HG03159 (cell line): ENCODE measurements around the gene COBLL1.

ENCODE experiments used
- ATAC-seq: cut with Tn5 transposase; IDR thresholded peaks from one replicate; pipeline ENCODE4 v1.9.1; 2021; ENCODE audit warnings: mild to moderate bottlenecking, moderate library complexity; ENCODE audit not compliant: unreplicated experiment

Gene COBLL1

DNA sequence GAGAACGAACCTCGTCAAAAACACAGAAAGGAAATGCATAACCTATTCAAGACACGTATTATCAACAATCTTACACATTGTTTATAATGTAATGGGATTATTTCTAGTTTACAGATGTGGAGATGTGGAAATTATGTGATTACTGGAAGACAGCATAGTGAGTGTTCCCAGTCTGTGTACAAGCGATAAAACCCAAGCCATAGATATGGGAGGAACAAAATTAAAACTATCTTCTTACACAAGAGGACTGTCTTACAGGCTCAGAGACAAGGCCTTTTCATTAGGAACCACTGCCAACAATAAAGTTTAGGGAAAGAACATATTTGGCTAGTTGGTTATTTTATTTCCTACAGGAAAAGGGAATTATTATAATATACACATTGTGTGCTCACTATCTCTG, 20.3 kb downstream of the COBLL1 start:
- no peak for ATAC-seq

DNA sequence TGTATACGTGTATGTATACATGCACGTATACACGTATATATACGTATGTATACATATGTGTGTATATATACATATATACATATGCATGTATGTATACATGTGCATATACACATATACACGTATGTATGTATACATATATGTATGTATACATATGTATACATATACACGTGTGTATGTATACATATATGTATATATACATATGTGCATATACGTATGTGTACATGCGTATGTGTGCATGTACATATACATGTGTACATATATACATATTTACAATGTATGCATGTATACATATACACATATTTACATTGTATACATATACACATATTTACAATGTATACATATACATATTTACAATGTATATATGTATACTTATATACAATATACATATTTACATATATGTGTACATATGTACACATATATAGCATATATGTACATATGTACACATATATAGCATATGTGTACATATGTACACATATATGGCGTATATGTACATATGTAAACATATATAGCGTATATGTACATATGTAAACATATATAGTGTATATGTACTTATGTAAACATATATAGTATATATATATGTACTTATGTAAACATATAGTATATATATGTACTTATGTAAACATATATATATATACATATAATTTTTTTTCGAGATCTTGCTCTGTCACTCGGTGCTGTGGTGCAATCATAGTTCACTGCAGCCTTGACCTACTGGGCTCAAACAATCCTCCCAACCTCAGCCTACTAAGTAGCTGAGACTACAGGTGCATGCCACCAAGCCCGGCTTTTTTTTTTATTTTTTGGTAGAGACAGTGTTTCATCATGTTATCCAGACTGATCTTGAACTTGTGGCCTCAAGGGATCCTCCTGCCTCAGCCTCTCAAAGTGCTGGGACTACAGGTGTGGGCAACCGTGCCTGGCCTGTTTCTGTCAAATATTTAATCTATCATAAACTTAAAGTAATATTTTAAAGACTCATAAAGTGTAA, 23.2 kb downstream of the COBLL1 start:
- no peak for ATAC-seq

DNA sequence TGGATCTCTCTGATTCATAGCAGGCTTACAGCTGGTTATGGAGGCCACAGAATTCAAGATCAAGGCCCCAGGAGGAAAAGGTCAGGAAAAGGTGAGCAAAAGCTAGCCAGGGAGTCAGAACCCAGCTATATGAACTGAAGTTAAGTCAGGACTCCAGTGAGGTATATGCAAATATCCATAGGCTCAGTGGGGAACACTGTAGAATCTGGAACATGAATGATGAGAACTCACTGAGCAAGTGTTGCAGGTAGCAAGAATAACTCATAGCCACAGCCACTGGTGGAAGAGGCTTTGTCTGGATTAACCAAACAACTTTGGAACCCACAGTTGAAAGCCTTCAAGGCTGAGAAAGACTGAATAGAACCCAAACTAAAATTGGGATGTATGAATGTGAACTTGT, 24.7 kb downstream of the COBLL1 start:
- no peak for ATAC-seq

DNA sequence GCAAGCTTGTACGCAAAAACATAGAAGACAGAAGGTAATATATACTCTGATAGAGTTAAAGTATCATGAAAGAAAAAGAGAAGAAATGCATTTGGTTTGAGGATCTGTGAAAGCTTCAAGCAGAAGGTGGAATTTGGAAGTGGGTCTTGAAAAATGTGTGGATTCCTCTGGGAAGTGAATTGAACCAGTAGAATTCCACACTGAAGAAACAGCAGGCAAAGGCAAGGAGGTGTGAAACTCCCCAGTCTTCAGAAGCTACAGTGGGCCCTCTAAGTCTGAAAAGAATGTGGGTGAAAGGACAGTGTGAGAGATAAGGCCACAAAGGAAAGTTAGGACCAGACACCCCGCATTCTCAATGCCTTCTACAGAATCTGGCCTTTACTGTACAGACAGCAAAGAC, 25.6 kb downstream of the COBLL1 start:
- ATAC-seq, result no peak

DNA sequence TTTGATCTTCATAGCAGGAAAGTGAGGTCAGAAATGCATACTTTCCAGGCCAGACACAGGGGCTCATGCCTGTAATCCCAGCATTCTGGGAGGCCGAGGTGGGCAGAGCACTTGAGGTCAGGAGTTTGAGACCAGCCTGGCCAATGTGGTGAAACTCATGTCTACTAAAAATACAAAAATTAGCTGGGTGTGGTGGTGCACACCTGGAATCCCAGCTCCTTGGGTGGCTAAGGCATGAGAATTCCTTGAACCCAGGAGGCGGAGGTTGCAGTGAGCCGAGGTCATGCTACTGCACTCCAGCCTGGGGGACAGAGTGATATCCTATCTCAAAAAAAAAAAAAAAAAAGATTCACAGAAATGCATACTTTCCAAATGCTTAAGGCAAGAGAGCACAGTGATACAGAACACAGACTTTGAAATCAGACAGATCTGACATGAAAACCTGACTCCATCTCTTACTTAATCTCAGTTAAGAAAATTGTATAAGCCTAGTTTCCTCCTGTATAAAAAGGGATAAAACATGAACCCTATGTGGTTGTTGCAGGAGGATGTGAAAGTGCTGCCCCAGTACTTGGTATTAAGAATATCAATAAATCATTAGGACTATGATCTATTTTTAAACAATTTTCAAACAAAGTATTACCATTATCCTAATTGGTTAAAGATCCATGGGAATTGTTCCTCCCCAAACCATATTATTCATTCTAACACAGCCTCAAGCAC, 26.4 kb downstream of the COBLL1 start:
- ATAC-seq, result no peak

DNA sequence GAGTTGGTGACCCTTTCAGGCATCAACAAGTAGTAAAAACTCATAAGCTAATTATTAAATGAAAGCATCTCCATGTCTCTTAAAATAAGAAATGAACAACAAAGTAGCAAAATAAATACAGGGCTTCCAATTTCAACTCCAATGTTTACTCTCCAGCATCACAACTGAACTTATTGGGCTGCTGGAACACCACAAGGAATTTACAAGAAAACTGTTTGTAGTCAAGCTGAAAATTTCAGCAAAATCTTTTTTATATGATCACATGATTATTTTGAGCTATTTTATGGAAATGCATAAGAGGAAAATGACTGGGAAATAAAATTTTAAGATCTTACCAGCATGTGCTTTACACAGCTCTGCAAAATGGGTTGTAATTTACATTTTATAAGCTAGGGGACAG, 28.1 kb downstream of the COBLL1 start:
- ATAC-seq, result no peak

DNA sequence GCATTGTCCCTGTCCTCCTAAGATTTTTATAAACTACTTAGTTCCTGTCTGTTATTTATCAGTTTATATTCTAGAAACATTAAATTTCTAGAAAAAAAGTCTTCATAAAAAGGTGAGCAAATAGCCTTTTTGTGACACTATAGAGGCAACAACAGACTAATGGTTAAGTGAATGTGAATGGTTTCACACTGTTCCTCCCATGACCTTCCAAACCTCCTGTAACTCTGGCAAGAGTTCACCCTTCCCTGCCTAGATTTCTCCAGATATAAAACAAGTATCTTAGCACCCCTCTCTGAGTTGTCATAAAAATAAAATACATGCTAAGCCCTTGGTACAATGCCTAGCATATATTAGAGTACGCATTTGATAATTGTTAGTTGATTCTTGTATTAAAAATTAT, 29.2 kb downstream of the COBLL1 start:
- no peak for ATAC-seq

DNA sequence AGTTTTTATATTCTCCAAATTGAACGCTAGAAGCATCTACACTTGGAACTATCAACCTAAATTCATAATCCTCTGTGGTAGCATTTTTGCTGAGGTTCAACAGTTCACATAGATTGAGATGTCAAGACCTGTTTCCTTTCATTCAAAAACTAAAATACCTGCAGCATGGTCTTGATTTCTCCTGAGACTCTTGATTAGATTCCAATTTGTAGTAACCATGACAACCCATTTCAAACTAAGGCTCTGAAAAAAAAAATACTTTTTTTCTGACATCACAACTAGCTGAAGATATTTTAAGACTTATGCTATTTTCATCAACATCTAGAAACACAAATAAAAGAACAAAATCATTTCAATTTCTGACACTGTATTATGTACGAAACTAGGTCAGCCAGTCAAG, 29.8 kb downstream of the COBLL1 start:
- ATAC-seq, result no peak

DNA sequence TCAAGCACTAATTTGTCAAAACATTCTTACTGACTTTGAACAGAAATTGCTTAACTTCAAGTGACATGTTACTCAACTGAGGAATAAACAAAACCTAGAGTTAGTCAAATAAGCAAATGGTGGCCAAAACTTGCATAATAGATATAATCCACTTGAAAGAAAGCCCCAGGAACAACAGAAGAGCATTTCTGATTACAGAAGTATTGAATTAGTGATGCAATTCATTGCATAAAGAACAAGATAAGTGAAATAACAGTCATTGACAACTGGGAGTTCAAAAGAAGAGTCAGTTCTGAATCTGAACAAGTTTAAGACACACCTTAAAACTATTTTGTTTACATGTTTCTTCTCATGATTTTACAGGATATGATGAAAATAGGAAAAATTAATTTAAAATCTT, 30.8 kb downstream of the COBLL1 start:
- no peak for ATAC-seq

DNA sequence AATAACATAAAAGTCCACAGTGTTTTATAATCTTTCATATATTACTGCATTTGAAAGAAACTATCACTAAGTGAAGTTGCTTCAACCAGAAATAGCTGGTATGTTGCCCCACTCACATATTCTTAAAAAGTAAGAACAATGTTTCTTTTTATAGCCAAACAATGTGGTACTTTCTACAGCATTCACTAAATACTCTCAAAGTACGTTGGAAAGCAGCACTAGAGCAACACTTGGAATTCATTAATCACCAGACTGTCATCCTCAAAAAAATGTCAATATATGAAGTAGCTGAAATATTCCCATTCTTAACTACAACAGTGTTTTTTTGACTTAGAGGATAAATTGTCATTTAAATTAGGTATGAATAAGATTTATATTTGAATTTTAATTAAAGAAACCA, 32.8 kb downstream of the COBLL1 start:
- no peak for ATAC-seq

DNA sequence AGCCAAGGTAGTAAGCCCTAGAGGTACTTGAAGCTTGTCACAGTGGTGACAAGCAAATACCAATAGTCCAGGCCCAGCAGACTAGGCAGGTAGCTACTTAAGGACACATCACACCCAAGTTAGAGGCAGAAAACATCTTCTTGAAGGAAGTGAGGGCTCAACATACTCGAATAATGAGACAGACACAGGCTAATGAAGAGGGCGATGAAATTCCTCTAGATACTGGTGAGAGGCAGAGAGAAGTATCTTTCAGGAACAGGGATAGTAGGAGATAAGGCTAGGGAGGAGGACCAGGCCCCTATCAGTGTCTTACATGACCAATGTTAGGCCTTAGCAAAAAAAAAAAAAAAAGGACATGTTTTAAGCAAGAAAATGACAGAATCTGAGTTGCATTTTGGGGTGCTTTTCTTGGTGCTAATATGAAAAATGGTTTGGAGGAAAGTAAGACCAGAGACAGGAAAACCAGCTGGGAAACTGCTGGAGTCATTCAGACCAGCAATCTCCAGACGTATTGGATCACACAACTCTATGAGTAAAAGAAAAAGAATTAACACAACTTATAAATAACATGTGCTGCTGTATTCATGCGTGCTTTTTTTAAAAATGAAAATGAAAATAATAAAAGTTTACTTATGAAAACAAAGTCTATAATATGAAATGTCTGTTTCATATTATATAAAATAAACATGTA, 37.7 kb downstream of the COBLL1 start:
- ATAC-seq, result no peak

DNA sequence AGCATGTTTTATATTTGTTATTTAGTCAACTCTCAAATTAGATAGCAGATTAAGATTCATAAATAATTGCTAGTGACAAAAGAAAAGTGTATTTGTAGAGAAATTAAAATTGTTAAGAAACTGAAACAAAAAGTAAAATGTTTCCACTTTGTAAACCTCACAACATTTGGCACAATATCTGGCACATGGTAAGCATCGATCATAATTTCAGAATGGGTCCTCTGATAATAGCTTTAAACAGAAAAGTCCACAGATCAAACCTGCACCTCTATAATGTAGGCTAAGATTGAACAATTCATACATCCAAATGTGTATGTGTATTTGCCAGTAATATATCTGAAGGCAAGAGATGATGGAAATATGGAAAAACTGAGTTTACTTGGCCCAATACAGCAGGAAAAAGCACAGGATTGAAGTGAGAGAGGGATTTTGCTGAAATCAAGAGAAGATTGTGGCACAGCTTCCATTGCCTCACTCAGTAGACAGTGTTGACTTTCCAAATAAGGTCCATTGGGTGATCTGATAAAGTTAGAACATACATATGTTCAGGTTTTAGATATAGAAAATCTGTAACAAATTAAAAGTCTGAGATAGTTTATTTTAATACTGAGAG, 39.4 kb downstream of the COBLL1 start:
- ATAC-seq, result no peak

DNA sequence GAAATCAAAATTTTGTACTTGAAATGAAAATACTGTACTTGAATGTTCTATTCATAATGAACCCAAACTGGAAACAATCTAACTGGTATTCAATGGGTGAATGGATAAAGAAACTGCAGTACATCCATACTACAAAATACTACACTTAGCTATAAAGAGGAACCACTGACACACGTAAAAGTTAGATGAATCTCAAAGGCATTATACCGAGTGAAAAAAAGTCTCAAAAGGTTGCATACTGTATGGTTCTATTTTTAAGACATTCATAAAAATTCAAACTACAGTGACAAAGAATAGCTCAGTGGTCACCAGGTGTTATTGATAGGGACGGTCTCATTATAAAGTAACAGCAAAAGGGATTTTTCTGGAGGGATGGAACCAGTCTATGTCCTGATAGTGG, 41.1 kb downstream of the COBLL1 start:
- ATAC-seq, result no peak

DNA sequence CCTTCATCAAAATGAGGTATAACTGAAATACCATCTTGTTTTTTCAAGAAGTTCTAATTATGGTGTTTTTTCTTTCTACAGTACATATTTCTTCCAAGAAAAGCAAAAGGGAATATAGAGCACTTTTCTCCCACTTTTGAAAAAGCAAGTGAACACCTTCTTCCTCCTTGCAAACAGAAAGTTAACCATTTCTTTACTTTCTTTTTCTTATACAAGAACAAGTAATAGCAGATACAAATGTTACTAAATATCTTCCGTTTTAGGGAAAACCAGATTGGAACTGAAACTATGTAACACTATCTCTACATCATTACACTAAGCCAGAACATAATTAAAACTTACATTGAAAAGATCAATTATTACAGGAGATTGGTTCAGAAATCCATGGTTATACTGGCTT, 44.0 kb downstream of the COBLL1 start:
- ATAC-seq, result no peak

DNA sequence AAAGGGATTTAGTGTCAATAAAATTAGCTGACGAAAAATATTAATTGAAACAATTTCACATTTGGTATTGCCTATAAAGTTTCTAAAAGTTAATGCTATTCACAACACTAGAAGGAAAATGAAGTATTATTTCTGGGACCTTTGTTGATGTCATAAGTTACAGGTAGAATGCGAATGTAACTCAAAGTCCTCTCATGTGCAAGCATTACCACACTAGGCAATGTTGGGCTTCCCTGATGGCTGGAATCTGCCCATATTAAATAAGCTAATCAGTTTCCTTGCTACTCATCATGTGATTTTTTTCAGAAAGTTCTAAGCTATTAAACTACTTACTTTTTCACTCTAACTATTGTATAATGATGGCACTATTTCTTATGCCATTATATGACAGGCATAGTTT, 44.6 kb downstream of the COBLL1 start:
- ATAC-seq, result no peak

DNA sequence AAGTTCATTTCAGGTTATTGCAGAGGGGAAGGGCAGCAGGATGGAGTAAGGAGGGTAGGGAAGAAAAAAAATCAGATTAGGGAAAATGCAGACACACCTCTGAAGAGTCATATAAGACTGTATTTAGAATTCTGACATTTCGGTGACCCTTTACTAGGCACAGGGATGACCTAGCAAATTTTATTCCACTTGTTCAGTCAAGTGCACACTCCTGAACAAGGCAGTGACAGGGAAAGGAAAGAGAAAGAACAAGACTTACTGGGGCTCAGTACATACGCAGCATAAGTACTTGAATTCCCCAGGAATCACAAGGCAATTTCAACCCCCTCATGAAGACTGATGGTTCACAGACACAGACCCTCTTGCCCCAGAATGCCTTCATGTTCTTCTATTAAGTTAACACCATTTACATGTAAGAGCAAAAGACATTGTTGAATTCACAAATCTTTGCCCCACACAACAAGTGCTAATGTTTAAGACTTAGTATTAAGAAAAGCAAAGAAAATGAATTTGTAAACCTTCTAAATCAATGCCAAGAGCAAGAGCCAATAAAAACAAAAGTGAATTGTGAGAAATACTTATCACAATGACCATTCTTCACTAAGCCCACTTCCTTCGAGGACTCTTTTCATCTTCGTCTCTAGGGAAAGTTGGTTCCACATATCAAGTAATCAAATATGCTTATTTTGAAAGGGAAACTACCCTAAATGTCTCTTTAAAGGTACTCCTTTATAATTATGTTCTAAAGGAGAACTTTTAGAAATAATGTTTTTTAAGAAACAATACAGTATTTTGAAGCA, 47.0 kb downstream of the COBLL1 start:
- ATAC-seq, result no peak

DNA sequence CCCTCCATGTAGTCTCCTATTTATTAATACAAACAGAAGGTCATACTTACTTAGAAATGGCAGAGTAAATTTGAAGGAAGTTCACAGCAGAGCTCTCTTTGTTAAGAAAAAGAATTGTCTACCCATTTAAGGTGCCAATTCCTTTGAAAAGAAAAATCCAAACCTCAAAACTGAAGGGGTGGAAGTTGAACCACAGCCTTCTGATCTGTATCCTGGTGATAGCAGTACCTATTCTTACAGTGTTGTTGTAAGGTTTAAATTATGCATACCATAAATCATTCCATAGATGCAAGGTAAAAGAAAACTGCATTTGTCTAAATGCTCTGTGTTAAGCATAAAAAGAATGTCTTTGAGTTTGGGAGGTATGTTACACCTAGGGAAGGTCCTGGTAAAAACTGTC, 47.6 kb downstream of the COBLL1 start:
- ATAC-seq, result no peak

DNA sequence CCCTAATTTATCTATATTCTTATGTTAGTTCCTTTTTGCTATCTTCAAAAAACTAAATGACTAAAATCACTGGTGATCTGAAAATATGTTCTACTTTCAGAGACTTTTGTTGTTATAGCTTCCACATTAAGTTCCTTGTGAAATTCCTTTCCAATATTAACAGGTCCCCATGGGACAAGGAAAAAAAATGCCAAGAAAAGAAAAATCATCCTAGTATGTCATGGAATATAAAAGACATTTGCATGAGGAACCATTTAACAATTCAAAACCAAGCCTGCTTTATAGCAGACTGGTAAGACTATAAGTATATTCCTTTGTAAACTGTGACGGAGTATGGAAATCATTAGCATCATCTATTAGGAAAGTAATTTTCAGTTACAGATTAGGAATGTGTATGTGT, 48.1 kb downstream of the COBLL1 start:
- no peak for ATAC-seq

DNA sequence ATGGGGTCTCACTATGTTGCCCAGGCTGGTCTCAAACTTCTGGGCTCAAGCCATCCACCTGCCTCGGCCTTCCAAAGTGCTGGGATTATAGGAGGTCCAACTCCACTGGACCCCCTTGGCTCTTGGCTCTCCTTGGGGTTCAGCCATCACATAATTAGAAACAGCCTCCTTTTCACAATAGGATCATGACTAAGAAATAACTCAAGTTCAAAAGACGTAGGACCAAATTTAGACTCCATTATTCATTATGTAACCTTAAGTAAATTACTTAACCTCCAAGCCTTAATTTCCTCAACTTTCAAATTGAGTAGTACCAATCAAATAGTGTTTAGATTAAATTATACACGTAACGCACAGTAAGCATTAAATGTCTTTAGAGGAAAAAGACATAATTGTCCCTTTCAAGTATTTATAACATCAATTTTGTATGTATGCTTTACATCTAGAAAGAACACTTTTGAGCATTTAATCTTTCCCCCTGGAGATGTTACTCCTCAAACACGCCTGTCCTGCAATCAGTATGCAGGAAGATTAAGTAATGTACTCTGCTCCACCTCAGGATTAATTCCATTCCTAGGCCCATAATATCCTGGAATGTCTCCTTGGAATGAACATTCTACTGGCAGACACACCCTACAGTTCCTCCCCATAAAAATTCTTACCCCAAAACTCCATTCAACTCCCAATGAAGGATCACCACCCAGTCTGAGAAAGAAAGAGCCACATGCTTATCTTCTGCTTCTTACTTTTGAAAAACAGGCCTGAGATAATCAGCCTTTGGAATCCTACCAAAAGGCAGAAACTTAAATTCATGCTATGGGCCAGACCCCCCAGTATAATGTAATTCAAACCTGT, 49.1 kb downstream of the COBLL1 start:
- ATAC-seq, result no peak
